Type B pancreatic cell (in vitro differentiated cells): Measurements from ENCODE around the gene ZNF236. TPM values are rescaled to one million over a fixed set of nuclear protein-coding genes. Genes with fewer than 3 reads are reported as not detected.
A peak's percentile ranks its signal among the peaks of the same experiment; 100 is the strongest.
"Not testable (repeated sequence)": the region's sequence is repeated elsewhere in the genome, so short reads cannot be mapped to it uniquely, and the experiment has no call there.

ENCODE experiments used
- DNase-seq: peaks from one replicate; pipeline ENCODE4 v3.0.0; 2021; ENCODE audit warnings: mixed read lengths; ENCODE audit not compliant: unreplicated experiment; ENCODE audit errors: extremely low spot score
- H3K27ac Mint-ChIP-seq: 2 replicates; pipeline ENCODE4 v1.8.0; 2021; ENCODE audit warnings: mild to moderate bottlenecking, mixed read lengths
- H3K27me3 Mint-ChIP-seq: 2 replicates; pipeline ENCODE4 v1.8.0; 2021; ENCODE audit warnings: mixed read lengths
- H3K36me3 Mint-ChIP-seq: 2 replicates; pipeline ENCODE4 v1.8.0; 2021; ENCODE audit warnings: mixed read lengths
- H3K4me1 Mint-ChIP-seq: one replicate; pipeline ENCODE4 v1.8.0; 2021; ENCODE audit warnings: mixed read lengths; ENCODE audit not compliant: unreplicated experiment
- H3K4me3 Mint-ChIP-seq: 2 replicates; pipeline ENCODE4 v1.8.0; 2021; ENCODE audit warnings: mild to moderate bottlenecking, mixed read lengths
- H3K9me3 Mint-ChIP-seq: 2 replicates; pipeline ENCODE4 v1.8.0; 2021; ENCODE audit warnings: mixed read lengths
- total RNA-seq: library from RNA; stranded (reverse); gene quantifications from 2 replicates; pipeline ENCODE4 v1.2.1, GENCODE V29; 2021; ENCODE audit warnings: low replicate concordance
- TF ChIP-seq, protein P1 (sequence below): fragments of 200-600 bp; sonication (generic); conservative IDR thresholded peaks from 2 replicates; pipeline ENCODE4 v1.5.0; 2021; ENCODE audit warnings: antibody characterized with exemption, mild to moderate bottlenecking

Gene ZNF236
- total RNA-seq, 1 donor from 2014 or later: 20.2 TPM

DNA sequence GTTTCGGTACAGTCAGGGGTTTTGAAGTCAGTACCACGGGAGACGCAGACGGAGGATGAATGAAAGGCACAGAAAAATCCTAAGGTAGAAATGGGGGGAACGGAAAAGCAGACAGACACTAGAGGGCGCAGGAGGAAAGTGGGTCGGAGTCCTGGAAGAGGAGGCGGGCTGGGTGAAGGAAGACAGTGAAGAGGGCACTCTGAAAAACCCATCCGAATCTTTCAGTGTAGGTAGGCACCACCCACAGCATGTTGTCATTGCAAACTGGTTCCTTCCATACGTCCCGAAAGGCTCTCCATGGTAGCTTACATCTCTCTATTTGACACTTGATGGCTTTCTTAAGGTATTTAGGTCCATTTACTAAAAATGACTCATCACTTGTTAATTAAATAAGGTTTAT, 18.5 kb upstream of the ZNF236 start:
- peaks cover 4% of the 10 kb centered on the region for H3K36me3 Mint-ChIP-seq
- peaks cover 9% of the 10 kb centered on the region for H3K27me3 Mint-ChIP-seq
- no peaks in the 10 kb centered on the region for H3K9me3 Mint-ChIP-seq
- peaks cover 9% of the 10 kb centered on the region for H3K4me1 Mint-ChIP-seq
- no peak for DNase-seq
- H3K4me3 Mint-ChIP-seq: no peak overlapping the region
- H3K27ac Mint-ChIP-seq: no peak overlapping the region
- TF ChIP-seq, protein P1, sequence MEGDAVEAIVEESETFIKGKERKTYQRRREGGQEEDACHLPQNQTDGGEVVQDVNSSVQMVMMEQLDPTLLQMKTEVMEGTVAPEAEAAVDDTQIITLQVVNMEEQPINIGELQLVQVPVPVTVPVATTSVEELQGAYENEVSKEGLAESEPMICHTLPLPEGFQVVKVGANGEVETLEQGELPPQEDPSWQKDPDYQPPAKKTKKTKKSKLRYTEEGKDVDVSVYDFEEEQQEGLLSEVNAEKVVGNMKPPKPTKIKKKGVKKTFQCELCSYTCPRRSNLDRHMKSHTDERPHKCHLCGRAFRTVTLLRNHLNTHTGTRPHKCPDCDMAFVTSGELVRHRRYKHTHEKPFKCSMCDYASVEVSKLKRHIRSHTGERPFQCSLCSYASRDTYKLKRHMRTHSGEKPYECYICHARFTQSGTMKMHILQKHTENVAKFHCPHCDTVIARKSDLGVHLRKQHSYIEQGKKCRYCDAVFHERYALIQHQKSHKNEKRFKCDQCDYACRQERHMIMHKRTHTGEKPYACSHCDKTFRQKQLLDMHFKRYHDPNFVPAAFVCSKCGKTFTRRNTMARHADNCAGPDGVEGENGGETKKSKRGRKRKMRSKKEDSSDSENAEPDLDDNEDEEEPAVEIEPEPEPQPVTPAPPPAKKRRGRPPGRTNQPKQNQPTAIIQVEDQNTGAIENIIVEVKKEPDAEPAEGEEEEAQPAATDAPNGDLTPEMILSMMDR: peak; percentile 81

DNA sequence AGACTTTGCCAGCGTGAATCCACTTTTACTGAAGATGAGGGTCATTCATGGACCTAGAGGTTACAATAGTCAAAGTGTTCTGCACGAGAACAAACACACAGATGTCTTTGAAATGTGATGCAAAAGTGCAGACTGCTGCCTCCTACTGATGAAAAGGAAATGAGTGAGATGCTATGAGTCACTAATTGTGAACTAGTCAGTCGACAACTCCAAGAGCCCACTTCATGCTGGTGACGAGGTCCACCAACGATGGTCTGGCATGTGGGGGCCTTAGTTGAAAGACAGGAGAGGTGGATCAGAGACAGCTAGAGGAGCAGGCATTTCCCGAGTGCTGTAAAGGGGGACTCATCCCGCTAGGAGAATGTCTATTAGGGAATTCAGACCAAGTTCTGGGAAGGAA, 17.1 kb upstream of the ZNF236 start:
- Mint-ChIP-seq H3K27ac (no peak overlapping the region), H3K27me3 (peaks cover 9% of the 10 kb centered on the region)

DNA sequence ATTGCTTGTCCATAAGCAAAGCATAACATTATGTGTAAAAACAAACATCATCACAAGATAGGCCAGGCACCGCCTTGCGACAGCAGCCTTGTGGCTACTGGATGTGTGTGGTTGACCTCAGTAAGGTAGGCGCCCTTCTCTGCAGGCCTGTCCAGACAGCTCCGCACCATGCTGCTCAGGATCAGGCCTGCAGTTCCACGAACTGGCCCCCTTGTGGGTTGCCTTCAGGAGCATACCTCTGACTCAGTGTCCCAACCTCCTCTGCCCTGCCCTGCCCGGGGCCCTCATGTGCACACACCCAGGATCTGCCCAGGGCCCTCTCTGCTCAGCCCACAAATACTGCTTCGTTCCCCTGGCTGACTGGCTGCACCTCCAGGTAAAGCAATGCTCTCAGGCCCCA, 16.1 kb upstream of the ZNF236 start:
- TF ChIP-seq, protein P1: no peak
- Mint-ChIP-seq H3K36me3 (peaks cover 8% of the 10 kb centered on the region), H3K27me3 (peaks cover 4% of the 10 kb centered on the region), H3K4me3 (no peak overlapping the region), H3K27ac (no peak overlapping the region), H3K4me1 (peaks cover 9% of the 10 kb centered on the region), H3K9me3 (no peaks in the 10 kb centered on the region)
- DNase-seq: no peak

More for the DNA sequence above, 17.1 kb upstream of the ZNF236 start:
- Mint-ChIP-seq H3K4me3 (no peak overlapping the region), H3K9me3 (no peaks in the 10 kb centered on the region), H3K36me3 (peaks cover 8% of the 10 kb centered on the region), H3K4me1 (peaks cover 9% of the 10 kb centered on the region)
- TF ChIP-seq, protein P1: no peak
- no peak for DNase-seq

DNA sequence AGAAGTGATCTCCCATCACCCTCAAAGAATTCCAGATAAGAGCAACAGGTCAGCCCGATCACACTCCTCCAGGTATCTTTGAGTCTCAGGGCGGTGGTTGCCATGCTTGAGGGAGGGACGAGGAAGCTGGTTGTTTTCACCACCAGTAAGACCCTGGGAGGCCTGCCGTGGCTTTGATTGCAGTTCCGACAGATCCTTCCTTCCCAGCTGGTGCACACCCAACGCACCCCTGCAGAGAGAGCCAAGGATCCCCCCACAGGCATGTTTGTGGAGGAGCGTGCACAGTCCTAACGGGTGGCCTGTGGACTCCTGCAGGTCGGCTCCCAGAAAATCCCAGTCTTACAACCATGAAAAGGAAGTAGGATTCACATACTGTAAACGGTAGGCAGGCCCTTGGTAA, 13.8 kb upstream of the ZNF236 start:
- DNase-seq: no peak
- Mint-ChIP-seq H3K36me3 (peaks cover 11% of the 10 kb centered on the region), H3K27ac (no peak overlapping the region), H3K27me3 (peaks cover 4% of the 10 kb centered on the region), H3K9me3 (no peaks in the 10 kb centered on the region), H3K4me3 (no peak overlapping the region), H3K4me1 (peaks cover 7% of the 10 kb centered on the region)
- TF ChIP-seq, protein P1: no peak

DNA sequence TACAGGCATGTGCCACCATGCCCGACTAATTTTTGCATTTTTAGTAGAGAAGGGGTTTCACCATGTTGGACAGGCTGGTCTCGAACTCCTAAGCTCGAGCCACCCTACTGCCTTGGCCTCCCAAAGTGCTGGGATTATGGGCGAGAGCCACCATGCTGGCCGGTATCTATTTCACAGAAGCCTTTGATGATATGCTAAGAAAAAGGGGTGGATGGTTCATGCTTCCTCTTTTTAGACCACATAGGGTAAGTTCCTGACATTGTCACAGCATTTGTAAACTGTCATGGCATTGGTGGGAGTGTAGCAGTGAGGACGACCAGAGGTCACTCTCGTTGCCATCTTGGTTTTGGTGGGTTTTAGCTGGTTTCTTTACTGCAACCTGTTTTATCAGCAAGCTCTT, 10.8 kb upstream of the ZNF236 start:
- DNase-seq: peak; percentile 34
- H3K27me3 Mint-ChIP-seq, H3K4me3 Mint-ChIP-seq, H3K27ac Mint-ChIP-seq, H3K9me3 Mint-ChIP-seq, H3K4me1 Mint-ChIP-seq: not testable (repeated sequence)
- peaks cover 16% of the 10 kb centered on the region for H3K36me3 Mint-ChIP-seq

DNA sequence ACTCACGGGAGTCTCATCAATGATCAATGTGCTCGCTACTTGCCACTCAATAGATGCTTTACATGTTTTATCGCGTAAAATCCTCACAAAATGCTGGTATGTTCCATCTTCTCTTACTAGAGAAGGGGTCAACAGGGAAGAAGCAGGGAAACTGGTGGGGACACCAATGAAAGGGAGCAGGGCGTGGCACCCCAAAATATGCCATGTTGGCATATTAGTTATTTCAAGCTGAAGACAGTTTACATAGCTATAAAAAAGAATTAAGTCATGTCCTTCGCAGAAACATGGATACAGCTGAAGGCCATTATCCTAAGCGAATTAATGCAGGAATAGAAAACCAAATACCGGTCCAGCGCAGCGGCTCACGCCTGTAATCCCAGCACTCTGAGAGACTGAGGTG, 8.1 kb upstream of the ZNF236 start:
- H3K27me3 Mint-ChIP-seq: no peaks in the 10 kb centered on the region
- TF ChIP-seq, protein P1: no peak
- DNase-seq: no peak
- H3K9me3 Mint-ChIP-seq: no peaks in the 10 kb centered on the region
- no peak overlapping the region for H3K27ac Mint-ChIP-seq
- H3K4me3 Mint-ChIP-seq: no peak overlapping the region
- H3K36me3 Mint-ChIP-seq: peaks cover 15% of the 10 kb centered on the region
- H3K4me1 Mint-ChIP-seq: no peaks in the 10 kb centered on the region
